GM23248 (cell line): ENCODE measurements around the gene PIP5K1C.

ENCODE experiments used
- EZH2 ChIP-seq: fragments of 200-600 bp; sonication (generic); IDR thresholded peaks from 2 replicates; pipeline ENCODE4 v1.6.1; 2018; ENCODE audit warnings: antibody characterized with exemption, mild to moderate bottlenecking; ENCODE audit not compliant: insufficient read depth, poor library complexity, severe bottlenecking
- EZH2phosphoT487 ChIP-seq: fragments of 200-600 bp; sonication (generic); IDR thresholded peaks from 2 replicates; pipeline ENCODE4 v1.6.1; 2018; ENCODE audit warnings: antibody characterized with exemption, moderate library complexity, mild to moderate bottlenecking, low read depth; ENCODE audit not compliant: insufficient read depth

DNA sequence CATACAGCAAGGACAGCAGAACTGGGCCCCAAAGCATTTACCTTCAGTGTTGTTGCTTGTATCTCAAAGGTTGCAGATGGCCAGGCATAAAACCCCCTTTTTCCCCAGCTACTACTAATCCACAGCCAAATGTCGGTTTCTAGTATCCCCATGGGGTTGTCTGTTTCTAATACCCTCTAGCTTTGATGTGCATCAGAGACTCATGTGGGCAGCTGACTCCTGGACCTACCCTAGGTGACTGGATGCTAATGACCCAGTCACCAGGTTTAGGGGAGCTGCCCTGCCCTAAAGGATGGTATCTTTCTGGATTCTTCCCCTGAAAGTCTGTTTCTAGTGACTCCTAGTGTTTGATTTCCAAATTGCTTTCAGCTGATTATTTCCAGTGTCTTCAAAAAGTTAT is 31.8 kb upstream of the PIP5K1C start:
- TF ChIP-seq EZH2phosphoT487 = no peak
- TF ChIP-seq EZH2 = no peak
